NB4 (cell line): Measurements from ENCODE around the gene PSTPIP2.

Experiments used
- CTCF ChIP-seq: IDR thresholded peaks from one replicate; pipeline ENCODE4 v1.5.1; 2012; ENCODE audit warnings: low read depth, low read length
- MAX ChIP-seq: IDR thresholded peaks from 2 replicates; pipeline ENCODE4 v1.6.1; 2011; ENCODE audit warnings: low read depth, low read length
- POLR2A ChIP-seq: IDR thresholded peaks from 2 replicates; pipeline ENCODE4 v1.6.1; 2011; ENCODE audit warnings: mild to moderate bottlenecking; ENCODE audit not compliant: insufficient read length; ENCODE audit errors: extremely low read depth

GRCh38 chr18:45954070-45954934 lies 117.8 kb downstream of the PSTPIP2 start:
- no peak for TF ChIP-seq CTCF
- no peak for TF ChIP-seq MAX
- TF ChIP-seq POLR2A = no peak
